GM21447 (cell line): ENCODE results near the gene SOX5.

Experiments
- ATAC-seq: cut with Tn5 transposase; IDR thresholded peaks from one replicate; pipeline ENCODE4 v1.9.1; 2021; ENCODE audit not compliant: unreplicated experiment

Gene SOX5

GRCh38 chr12:23949348-23950209 is at the start of gene SOX5:
TSS of gene SOX5 (minus strand) at chr12:23949670. CDS start at chr12:23949601, 69 bp downstream.
- ATAC-seq: no peak

GRCh38 chr12:23987046-23987445 is 37.6 kb upstream of the SOX5 start:
- no peak for ATAC-seq

- ATAC-seq: no peak
Measured at GRCh38 chr12:23980826-23981225, 31.4 kb upstream of the SOX5 start.

GRCh38 chr12:23964812-23965211 is 15.3 kb upstream of the SOX5 start:
- no peak for ATAC-seq

- no peak for ATAC-seq
Measured at GRCh38 chr12:23959826-23960225, 10.4 kb upstream of the SOX5 start.

- ATAC-seq: no peak
Measured at GRCh38 chr12:23954332-23954731, 4.9 kb upstream of the SOX5 start.

GRCh38 chr12:23952071-23952470 is 2.6 kb upstream of the SOX5 start:
- no peak for ATAC-seq

- no peak for ATAC-seq
Measured at GRCh38 chr12:23950775-23951451, 1.4 kb upstream of the SOX5 start.

- ATAC-seq: no peak
Measured at GRCh38 chr12:23950210-23950774, 822 bp upstream of the SOX5 start.

GRCh38 chr12:23948291-23948690 is 1.2 kb downstream of the SOX5 start:
- no peak for ATAC-seq

GRCh38 chr12:23947395-23947794 is 2.1 kb downstream of the SOX5 start:
- no peak for ATAC-seq

GRCh38 chr12:23945249-23945648 is 4.2 kb downstream of the SOX5 start:
- no peak for ATAC-seq

- ATAC-seq: no peak
Measured at GRCh38 chr12:23944067-23944466, 5.4 kb downstream of the SOX5 start.

GRCh38 chr12:23942841-23943240 is 6.6 kb downstream of the SOX5 start:
- ATAC-seq: no peak

- no peak for ATAC-seq
Measured at GRCh38 chr12:23941780-23942179, 7.7 kb downstream of the SOX5 start.

GRCh38 chr12:23938422-23938821 is 11.0 kb downstream of the SOX5 start:
- no peak for ATAC-seq

- no peak for ATAC-seq
Measured at GRCh38 chr12:23931176-23931575, 18.3 kb downstream of the SOX5 start.

GRCh38 chr12:23930599-23930998 is 18.9 kb downstream of the SOX5 start:
- no peak for ATAC-seq

GRCh38 chr12:23929906-23930305 is 19.6 kb downstream of the SOX5 start:
- no peak for ATAC-seq

GRCh38 chr12:23927907-23928306 is 21.6 kb downstream of the SOX5 start:
- no peak for ATAC-seq

GRCh38 chr12:23921099-23921856 is 28.2 kb downstream of the SOX5 start:
- no peak for ATAC-seq
